ENCODE results near the gene RAB3GAP1.
"Not testable (repeated sequence)": the region's sequence is repeated elsewhere in the genome, so short reads cannot be mapped to it uniquely, and the experiment has no call there.

Gene RAB3GAP1

GRCh38 chr2:135052042-135052876 is at the start of gene RAB3GAP1:
RAB3GAP1 (plus strand) TSS chr2:135052292; CDS start chr2:135052308, 16 bp downstream.
- DNase-seq, result peak; percentile 96

GRCh38 chr2:135002836-135003235 is 49.3 kb upstream of the RAB3GAP1 start:
- no peak for DNase-seq

- DNase-seq, result peak; percentile 93
Measured at GRCh38 chr2:135004005-135004746, 47.9 kb upstream of the RAB3GAP1 start.

- peak; percentile 82 for DNase-seq
Measured at GRCh38 chr2:135005753-135006152, 46.3 kb upstream of the RAB3GAP1 start.

GRCh38 chr2:135009339-135009738 is 42.8 kb upstream of the RAB3GAP1 start:
- no peak for DNase-seq

GRCh38 chr2:135010200-135010942 is 41.7 kb upstream of the RAB3GAP1 start:
- DNase-seq, result no peak

- no peak for DNase-seq
Measured at GRCh38 chr2:135011633-135012032, 40.5 kb upstream of the RAB3GAP1 start.

- DNase-seq, result no peak
Measured at GRCh38 chr2:135021618-135022017, 30.5 kb upstream of the RAB3GAP1 start.

DNA sequence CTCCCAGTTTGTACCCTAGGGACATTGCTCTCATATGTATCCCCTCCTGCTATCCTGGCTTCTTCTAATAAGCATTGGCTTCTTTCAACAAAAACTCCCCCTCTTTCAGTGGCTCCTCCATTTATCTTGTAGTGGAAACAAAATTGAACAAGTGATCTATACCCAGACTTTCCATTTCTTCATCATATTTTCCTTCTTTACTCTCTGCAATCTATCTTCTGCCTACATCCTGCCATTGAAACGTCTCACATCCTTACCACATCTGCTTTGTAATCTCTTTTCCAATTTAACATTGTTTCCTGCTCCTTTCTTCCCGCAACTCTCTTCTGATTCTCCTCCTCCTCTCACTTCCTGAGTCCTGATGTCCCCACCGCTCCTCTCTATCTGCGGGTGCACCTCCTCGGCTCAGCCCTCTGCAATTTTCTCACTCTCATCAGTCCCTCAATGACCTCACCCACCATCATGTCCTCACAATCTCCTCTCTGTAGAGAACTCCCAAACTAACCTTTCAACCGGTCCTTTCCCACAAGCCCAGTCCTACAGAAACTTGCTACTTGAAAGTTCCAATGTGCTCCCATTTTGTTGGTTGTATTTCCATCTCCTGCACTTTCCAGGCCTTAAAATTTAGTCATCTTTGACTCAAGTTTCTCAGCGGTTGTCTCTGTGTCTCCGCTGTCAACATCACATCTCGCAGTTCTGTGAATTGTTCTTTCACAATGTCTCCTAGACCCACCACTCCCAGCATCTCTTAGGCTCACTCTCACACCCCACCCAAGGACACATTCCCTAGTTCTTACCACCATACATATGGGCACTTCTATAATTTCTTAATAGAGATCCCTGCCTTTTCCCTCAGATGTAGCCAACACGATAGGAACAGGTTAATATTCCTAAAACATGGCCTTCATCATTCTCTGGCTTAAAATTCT is 28.9 kb upstream of the RAB3GAP1 start:
- no peak for DNase-seq

DNA sequence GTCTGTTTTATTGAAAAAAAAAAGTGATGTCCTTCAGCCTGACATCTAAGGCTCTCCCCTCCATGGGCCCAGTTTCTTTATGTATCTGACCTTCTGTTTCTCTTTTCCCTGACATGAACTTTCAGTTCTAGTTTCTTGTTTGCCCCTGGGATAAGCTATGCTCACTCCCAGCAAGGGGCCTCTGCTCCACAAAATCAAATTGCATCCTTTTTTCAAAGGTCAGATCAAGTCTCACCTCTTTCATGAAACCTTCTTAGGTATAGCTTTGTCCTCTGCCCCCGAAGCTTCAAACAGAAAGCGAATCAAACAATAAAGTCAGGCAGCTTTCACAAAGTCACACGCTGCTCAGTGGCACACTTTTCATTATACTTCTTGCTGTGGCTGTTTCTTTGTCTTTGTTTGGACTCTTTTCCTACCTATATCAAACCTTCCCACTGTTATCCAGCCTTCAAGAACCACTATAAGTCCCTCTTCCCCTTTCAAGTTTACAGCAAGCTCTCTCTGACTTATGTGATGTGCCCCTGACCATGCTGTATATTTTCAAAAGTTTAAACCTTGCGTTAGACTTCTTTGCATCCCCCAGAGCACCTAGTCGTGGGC is 28.1 kb upstream of the RAB3GAP1 start:
- DNase-seq, result no peak

DNA sequence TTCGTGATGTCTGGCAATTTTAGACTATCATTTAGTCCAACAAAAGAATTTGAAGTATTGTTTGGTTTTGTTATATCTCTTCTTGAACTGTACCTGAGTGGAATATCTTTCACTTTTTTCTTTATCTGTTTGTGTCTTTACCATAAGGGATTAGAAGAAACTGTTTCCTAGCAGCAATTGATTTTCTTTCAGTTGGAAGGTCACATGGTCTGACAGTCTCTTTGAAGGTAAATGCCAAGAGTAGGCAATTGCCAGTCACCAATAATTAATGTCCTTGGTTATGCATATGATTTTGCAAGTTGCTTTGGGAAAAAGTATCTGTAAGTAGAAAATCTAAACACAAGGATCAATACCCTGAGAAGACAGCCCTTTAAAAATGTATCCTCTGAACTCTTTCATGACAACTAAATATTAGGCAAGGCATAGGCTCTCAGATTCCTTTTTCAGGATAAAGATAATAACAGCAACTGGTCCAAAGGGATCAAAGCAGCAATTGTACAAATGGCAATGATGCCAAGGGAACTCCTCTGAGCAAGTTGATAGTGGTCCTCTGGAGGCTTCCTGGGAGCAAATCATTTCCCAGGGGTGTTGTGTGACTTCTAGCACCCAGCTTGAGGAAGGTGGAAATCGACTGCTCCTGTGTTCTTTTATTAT is 22.5 kb upstream of the RAB3GAP1 start:
- DNase-seq, result no peak

DNA sequence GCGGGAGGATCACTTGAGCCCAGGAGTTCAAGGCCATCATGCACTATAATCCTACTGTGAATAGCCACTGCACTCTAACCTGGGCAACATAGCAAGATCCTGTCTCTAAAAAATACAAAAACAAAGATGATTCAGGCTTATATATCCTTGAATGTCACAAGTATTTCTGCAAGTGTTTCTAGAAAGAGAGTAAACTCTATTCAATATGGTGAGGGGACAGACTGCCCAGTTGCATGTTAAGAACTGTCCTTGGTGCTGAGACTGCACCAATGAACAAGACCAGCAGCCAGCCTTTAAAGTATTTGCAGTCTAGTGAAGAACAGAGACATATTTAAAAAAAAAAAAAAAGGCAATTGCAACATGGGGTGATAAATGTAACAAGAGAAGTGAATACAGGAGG is 21.3 kb upstream of the RAB3GAP1 start:
- DNase-seq, result no peak

- not testable (repeated sequence) for DNase-seq
Measured at GRCh38 chr2:135033216-135033615, 18.9 kb upstream of the RAB3GAP1 start.

GRCh38 chr2:135037831-135038230 is 14.3 kb upstream of the RAB3GAP1 start:
- DNase-seq, result no peak

DNA sequence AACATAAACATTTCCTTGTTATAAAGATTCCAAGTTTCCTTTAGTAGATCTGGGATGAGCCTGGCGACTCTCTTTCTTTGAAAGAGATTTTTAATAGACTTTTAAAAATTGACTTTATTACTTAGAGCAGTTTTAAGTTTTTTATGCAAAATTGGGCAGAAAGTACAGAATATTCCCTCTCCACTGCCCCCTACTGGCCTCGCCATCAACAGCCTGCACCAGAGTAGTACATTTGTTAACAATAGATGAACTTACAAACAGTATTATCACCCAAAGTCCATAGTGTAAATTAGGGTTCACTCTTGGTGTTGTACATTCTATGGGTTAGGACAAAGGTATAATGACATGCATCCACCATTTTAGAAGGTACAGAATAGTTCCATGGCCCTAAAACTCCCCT is 8.7 kb upstream of the RAB3GAP1 start:
- no peak for DNase-seq

- DNase-seq, result peak; percentile 79
Measured at GRCh38 chr2:135047300-135047699, 4.8 kb upstream of the RAB3GAP1 start, which contains the start of gene MAP3K19. MAP3K19 (minus strand) TSS chr2:135047447; CDS start chr2:135024647, 22,800 bp downstream.

DNA sequence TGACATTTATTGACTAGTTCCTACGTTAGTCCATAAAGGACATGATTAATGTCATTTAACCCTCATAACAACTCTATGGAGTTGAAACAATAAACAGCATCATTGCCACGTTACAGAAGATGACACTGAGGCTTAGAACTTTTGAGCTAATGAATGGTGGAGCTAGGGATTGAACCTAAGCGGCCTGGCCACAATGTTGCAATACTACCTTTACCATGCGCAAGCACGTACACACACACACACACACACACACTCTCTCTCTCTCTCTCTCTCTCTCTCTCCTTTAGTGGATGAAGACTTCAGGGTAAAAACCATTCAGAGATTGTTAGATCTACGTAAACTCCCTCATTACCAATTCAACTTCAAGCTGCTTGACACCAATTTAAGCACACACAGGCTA is 4.0 kb upstream of the RAB3GAP1 start:
- DNase-seq, result no peak

- DNase-seq, result peak; percentile 97
Measured at GRCh38 chr2:135050132-135050531, 2.0 kb upstream of the RAB3GAP1 start.

GRCh38 chr2:135050684-135051083 is 1.4 kb upstream of the RAB3GAP1 start:
- DNase-seq, result peak; percentile 70

DNA sequence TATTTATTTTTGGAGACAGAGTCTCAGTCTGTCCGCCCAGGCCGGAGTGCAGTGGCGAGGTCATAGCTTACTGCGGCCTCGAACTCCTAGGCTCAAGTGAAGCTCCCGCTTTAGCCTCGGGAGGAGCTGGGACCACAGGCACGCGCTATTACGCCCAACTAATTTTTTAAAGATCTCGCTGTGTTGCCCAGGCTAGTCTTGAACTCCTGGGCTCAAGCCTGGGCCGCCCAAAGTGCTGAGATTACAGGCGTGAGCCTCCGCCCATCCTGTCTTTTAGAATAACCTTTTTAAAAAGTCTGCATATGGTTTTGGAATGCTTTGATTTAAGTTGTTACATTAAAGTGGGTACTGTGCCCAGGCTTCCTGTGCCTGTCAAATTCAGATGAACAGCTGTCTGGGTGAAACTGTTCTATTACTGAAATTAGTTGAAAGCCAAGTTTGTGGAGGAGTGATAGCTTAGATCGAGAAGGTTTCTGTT is 944 bp downstream of the RAB3GAP1 start:
- peak; percentile 37 for DNase-seq

All from NCI-H82 (cell line).